GM12874 (cell line): Measurements from ENCODE around the gene SLC15A1.

ENCODE experiments used
- CTCF ChIP-seq: IDR thresholded peaks from 2 replicates; pipeline ENCODE4 v1.5.1; 2011; ENCODE audit warnings: low read depth, mild to moderate bottlenecking, control low read depth, low read length, moderate library complexity; ENCODE audit not compliant: insufficient read depth

SLC15A1 gene, protein sequence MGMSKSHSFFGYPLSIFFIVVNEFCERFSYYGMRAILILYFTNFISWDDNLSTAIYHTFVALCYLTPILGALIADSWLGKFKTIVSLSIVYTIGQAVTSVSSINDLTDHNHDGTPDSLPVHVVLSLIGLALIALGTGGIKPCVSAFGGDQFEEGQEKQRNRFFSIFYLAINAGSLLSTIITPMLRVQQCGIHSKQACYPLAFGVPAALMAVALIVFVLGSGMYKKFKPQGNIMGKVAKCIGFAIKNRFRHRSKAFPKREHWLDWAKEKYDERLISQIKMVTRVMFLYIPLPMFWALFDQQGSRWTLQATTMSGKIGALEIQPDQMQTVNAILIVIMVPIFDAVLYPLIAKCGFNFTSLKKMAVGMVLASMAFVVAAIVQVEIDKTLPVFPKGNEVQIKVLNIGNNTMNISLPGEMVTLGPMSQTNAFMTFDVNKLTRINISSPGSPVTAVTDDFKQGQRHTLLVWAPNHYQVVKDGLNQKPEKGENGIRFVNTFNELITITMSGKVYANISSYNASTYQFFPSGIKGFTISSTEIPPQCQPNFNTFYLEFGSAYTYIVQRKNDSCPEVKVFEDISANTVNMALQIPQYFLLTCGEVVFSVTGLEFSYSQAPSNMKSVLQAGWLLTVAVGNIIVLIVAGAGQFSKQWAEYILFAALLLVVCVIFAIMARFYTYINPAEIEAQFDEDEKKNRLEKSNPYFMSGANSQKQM

DNA sequence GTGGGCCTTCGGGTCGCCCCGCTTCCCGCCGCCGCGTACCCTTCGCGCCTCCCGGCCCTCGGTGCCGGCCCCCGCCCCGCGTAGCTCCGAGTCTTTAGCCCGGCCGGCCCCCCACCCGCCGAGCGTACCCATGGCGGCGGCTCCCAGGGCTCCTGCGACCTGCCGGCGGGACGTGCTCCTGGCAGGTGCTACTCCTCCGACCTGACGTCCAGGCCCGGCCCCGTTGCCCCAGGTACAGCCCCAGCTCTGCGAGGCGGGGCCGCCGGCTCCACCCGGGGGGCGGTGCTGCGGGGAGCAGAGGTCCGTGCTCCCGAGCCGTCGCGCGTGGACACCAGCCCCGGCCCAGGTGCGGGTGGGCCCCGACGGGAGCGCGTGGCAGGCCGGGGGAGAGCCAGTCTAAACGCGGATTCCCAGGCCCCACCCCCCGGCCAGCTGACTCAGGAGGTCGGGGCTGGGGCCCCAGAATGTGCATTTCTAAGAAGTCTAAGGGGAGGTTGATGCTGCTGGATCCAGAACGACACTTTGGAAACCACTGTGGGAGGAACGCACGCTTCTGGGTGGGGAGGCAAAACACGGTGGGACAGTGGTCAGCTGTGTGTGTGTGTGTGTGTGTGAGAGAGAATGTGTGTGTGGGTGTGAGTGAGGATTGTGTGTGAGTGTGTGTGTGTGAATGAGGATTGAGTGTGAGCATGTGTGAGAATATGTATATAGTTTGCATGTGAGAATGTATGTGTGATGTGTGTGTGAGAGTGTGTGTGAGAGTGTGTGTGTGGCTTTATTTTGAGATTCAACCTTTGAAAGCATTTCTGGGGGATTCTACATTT is at the start of gene SLC15A1:
TSS of gene SLC15A1 (minus strand) at position 206 of the 824 bp plus-strand sequence. CDS start at position 132, 74 bp downstream.
- TF ChIP-seq CTCF, result no peak

- TF ChIP-seq CTCF, result no peak
These were observed 49.4 kb upstream of the SLC15A1 start for GRCh38 chr13:98801626-98802418.

DNA sequence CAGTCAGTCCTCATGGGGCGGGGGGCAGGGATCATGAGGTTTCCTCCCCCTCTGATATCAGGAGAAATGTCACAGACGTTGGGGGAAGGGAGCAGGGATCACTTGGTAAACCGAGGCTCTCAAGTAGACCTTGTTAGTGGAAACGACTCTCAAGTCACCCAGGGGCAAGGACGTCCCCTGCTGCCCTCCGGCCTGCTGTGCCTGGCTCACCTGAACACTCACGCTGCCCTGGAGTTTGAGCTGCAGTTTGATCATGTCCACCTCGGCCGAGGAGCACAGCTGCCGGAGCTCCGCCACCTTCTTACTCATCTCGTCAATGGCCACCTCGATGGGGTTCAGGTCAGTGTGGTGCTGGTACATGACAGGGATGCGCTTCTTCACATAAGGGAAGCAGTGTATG is 47.6 kb upstream of the SLC15A1 start:
- no peak for TF ChIP-seq CTCF

DNA sequence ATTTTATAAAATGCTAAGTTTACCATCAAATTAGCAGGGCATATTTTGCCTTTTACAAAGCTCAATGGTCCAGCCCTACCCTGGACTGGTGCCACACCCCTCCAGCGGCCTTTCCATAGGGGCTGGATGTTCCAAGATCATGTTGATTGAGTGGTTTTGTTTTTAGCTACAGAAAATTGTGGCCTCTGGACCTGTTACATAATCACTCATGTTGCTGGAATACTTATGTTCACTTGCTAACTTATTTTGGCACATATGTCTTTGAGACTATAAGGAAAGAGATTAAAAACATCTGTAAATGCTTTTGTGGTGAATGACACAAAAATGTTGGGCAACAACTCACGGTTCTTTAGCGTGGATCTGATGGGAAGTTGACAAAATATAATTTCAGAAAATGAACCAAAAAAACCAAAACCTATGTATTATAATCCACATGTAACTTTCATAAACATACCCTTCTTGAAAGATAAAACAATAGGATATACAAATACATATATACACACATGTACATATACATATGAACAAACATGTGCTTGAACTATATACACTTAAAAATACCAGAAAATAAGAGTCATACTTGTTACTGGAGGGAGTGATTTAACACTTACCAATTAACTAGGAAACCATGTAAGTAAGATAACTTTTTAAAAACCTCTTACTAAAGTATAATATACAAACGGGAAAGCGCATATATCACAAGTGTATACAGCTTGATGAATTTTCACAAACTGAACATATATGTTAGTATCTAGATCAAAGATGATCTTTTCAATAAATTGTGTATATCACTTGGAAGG is 46.6 kb upstream of the SLC15A1 start:
- TF ChIP-seq CTCF, result no peak

DNA sequence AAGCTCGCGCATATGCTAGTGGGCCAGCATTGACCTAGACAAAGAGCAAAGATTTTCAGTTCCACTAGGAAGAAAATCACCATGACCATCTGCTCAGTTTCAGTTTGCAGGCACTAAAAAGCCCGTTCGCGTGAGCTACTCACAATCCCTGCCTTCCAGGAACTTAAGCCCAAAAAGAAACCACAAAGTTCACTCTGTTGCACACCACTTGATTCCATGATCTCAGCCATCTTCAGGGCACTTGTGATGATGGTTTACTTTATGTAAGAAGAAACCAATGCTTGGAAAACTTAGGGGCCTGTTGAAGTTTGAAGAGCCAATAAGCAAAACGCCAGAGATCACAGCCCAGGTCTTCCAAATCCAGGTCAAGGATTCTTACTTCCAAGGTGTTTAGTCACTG is 45.0 kb upstream of the SLC15A1 start:
- no peak for TF ChIP-seq CTCF

GRCh38 chr13:98796798-98797197 is 44.3 kb upstream of the SLC15A1 start:
- TF ChIP-seq CTCF, result no peak
